NCI-H2196 (cell line): ENCODE results near the gene GJA10.

Experiments used
- DNase-seq: peaks from one replicate; lab custom pipeline; 2025; ENCODE audit not compliant: unreplicated experiment; lab: John Stamatoyannopoulos, UW

The GJA10 gene

DNA sequence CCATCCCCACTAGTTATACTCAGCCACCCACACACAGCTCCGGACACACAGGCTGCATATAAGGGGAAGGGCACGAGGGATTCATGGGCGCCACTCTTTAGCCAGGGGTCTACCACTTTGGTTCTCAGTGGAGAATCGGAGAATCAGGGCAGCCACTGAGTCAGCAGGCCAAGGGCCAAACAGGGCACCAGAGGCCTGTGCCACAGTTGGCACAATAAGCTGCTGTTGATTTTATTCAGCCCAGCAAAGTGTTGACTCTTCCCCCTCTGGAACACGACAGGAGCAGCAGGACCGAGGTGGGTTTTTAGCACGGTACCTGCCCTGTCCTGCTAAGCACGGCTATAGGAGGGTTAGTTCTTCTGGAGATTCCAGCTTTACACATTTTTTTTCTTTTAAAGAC, 48.3 kb downstream of the GJA10 start:
- no peak for DNase-seq

GRCh38 chr6:89944181-89944755, 50.0 kb downstream of the GJA10 start:
- DNase-seq, result no peak

- DNase-seq, result peak; percentile 34
These were observed 50.6 kb downstream of the GJA10 start for GRCh38 chr6:89944826-89945407.
